HUES64 (cell line): Measurements from ENCODE around the gene CYP27B1.

ENCODE experiments used
- H3K27ac ChIP-seq: 2 replicates; pipeline ENCODE4 v1.7.0; 2013; ENCODE audit warnings: low read depth, low read length, inconsistent platforms
- H3K27me3 ChIP-seq: 2 replicates; pipeline ENCODE4 v1.6.1; 2013; ENCODE audit warnings: mild to moderate bottlenecking, low read length; ENCODE audit not compliant: insufficient read depth
- H3K36me3 ChIP-seq: 2 replicates; pipeline ENCODE4 v1.6.1; 2013; ENCODE audit warnings: mild to moderate bottlenecking, low read length; ENCODE audit not compliant: insufficient read depth
- H3K4me1 ChIP-seq: 2 replicates; pipeline ENCODE4 v1.6.1; 2013; ENCODE audit warnings: mild to moderate bottlenecking, low read length, moderate library complexity; ENCODE audit not compliant: insufficient read depth
- H3K4me3 ChIP-seq: 2 replicates; pipeline ENCODE4 v1.5.1; 2013; ENCODE audit warnings: mild to moderate bottlenecking, low read length, moderate library complexity
- H3K9ac ChIP-seq: 2 replicates; pipeline ENCODE4 v1.6.1; 2013; ENCODE audit warnings: mild to moderate bottlenecking, low read depth, low read length
- H3K9me3 ChIP-seq: 2 replicates; pipeline ENCODE4 v1.6.1; 2013; ENCODE audit warnings: low read depth, low read length; ENCODE audit not compliant: insufficient read depth
- WGBS: fragments of 150-250, 120-280 bp; methylation state at CpG from one replicate; pipeline ENCODE4 v1.1.7; 2013; ENCODE audit warnings: missing lambda C conversion rate; 5-methylcytosine and 5-hydroxymethylcytosine counted together

Gene CYP27B1

DNA sequence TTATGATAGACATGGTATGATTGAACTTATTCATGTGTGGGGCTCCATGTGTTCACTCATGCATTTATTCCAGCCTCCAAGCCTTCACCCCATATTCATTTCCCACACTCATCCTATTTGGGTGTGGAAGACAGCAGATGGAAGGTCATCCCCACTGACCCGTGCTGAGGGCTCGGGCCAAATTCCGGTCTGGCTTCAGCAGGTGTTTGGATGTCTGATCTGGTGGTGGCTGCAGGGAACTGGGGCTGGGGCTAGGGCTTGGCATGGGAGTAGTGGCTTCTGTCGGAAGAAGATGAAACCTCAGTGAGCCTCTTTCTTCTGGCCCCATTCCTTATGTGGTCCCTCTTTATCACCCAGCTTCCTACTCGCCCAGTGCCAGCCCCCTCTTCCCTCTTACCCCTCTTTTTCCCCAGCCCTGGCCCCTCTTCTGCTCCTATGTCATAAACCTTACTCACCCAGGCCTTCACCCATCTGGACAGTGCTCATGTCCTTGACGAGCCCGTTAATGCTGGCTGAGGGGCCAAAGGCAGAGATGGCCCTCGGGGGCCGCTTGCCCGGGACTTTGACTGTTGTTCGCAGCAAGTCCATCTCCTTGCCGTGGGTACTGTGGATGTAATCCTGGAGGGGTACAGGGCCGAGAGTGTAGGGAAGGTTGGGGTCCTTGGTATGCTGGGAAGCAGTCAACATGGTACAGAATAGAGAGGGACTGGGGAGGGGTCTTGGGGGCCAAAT lies 36.4 kb downstream of the CYP27B1 start:
- Histone ChIP-seq H3K9ac (no peak overlapping the region), H3K27me3 (peaks cover 98% of the 10 kb centered on the region), H3K36me3 (no peaks in the 10 kb centered on the region), H3K4me3 (no peak overlapping the region), H3K4me1 (no peaks in the 10 kb centered on the region), H3K9me3 (no peaks in the 10 kb centered on the region), H3K27ac (no peak overlapping the region)
- WGBS = 75% methylated on average over 13 of the region's 13 CpGs

DNA sequence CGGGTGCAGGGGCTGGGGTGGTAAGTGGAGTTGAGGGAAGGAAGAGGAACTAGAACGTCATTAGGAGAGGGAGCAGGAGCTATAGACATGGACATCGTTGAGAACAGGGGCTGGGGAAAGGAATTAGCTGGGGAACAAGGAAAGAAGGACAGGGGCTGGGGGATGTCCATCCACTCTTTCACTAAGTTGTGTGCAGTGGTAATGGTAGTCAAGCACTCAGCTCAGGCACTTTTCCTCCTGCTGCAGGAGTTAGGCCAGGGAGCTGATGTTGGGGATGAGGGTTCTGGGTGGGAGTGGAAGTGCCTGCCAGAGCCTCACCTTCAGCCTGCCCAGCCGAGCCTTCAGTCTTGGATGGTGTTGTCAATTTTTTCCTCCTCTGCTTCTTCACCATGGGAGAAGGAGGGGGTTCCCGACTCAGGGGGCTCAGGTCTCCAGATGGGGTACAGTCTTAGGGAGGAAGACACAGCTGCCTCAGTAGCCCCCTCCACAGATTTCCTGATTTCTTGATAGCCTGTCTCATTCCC lies 37.5 kb downstream of the CYP27B1 start:
- no peaks in the 10 kb centered on the region for H3K4me1 ChIP-seq
- no peaks in the 10 kb centered on the region for H3K36me3 ChIP-seq
- H3K27me3 ChIP-seq = peaks cover 97% of the 10 kb centered on the region
- no peak overlapping the region for H3K4me3 ChIP-seq
- H3K9ac ChIP-seq = no peak overlapping the region
- H3K9me3 ChIP-seq = no peaks in the 10 kb centered on the region
- WGBS = 47% methylated on average over 4 of the region's 5 CpGs
- H3K27ac ChIP-seq = no peak overlapping the region

DNA sequence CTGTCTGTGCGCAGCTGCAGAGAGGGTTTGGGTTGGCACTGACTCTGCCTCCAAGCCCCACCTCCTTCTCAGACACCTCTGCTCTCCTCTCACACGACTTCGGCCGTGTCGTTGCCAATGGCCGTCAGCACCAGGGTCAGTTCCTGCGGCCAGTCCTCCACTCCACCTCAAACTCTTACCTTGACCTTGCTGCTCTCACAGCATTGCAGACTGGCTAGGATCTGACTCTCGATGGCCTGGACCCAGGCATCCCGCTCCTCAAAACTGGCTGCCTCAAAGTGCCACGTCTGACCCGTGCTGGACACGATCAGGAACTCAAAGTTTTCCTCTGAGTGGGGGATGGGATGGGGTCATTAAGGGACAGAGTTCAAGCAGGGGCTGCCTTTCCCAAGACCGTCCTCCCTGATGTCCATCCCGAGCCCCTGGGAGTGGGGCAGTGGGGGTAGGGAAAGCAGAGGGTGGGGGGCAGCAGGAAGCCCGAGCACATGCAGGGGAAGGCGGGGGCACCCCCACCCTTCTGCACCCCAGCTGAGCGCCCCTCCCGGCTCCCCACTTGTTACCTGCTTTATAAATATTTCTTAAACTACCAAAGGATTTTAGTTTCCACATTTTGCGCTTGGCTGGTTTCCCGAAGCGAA lies 39.0 kb downstream of the CYP27B1 start:
- WGBS = 36% methylated on average over 21 of the region's 21 CpGs
- H3K36me3 ChIP-seq = no peaks in the 10 kb centered on the region
- H3K27me3 ChIP-seq = peaks cover 97% of the 10 kb centered on the region
- H3K9ac ChIP-seq = no peak overlapping the region
- H3K27ac ChIP-seq = no peak overlapping the region
- H3K4me3 ChIP-seq = peak overlapping the region; percentile 55
- no peaks in the 10 kb centered on the region for H3K9me3 ChIP-seq
- H3K4me1 ChIP-seq = no peaks in the 10 kb centered on the region

DNA sequence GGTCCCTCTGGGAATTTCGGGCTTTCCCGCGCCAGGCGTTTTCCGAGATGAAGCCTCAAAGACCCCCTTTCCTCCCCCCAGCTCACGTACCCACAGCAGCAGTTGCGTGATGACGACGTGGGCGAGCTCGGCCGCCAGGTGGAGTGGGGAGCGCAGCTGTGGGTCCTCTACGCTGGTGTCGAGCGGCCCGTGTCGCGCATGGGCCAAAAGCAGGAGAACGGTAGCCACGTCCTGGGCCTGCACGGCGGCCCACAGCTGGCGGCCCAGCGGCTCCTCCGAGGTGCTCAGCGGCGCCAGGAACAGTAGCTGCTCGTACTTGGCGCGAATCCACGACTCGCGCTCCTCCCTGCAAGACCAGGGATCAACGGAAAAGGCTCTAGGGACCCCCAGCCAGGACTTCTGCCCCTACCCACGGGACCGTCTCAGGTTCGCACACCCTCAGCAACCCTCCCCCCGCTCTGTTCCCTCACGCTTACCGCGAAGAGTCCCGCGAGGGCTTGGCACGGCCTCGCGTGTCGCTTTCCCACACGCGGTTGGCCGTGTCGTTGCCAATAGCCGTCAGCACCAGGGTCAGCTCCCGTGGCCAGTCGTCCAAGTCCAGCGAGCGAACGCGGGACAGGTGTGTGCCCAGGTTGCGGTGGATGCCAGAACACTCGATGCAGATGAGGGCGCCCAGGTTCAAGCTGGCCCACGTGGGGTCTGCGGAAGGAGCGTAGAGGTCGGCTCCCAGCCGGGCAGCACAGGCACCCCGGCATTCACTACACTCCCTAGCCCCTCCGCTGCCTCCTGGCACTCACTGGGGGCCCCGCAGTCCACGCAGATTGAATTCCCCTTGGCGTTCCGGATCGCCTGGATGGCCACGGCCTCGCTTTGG lies 39.8 kb downstream of the CYP27B1 start:
- H3K9ac ChIP-seq = no peak overlapping the region
- no peaks in the 10 kb centered on the region for H3K4me1 ChIP-seq
- no peaks in the 10 kb centered on the region for H3K9me3 ChIP-seq
- H3K27me3 ChIP-seq = peaks cover 92% of the 10 kb centered on the region
- peak overlapping the region; percentile 55 for H3K4me3 ChIP-seq
- WGBS = 12% methylated on average over 76 of the region's 76 CpGs
- H3K36me3 ChIP-seq = no peaks in the 10 kb centered on the region
- H3K27ac ChIP-seq = no peak overlapping the region

DNA sequence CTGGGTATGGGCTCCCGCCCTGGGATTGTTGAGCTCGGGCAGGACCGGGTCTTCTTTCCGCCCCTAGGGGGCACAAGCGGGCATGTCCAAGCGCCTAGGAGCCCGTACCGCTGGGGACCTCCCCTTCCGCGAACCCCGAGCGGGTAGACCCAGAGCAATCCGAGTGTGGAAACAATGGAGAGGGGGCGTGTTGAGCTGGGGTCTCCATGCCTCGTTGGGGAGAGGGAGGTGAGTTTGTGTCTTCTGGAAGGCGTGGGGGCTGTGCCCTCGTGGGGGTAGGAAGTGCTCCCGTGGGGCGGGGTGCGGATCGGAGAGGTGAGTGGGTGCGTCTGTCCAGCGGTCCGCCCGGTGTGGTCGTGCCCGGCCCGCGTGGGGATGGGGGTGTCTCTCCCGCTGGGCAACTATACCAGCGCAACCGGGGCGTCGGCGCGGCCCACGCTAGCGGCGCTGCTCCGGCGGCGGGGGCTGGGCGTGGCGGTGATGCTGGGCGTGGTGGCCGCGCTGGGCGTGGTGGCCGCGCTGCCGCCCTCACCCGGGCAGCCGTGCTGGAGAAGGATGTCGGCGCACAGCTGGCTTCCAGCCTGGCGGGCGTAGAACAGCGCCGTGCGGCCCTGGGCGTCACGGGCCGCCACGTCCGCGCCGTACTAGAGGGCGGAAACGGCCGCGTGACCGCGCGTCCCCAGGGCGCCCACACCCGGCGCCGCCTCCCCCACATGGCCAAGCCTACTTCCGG lies 40.6 kb downstream of the CYP27B1 start:
- peak overlapping the region; percentile 55 for H3K4me3 ChIP-seq
- 3% methylated on average over 79 of the region's 79 CpGs for WGBS
- H3K9ac ChIP-seq = no peak overlapping the region
- H3K36me3 ChIP-seq = 0 out of 2 replicates have a peak, but pooled peaks cover 3% of the 10 kb centered on the region
- H3K9me3 ChIP-seq = no peaks in the 10 kb centered on the region
- peaks cover 84% of the 10 kb centered on the region for H3K27me3 ChIP-seq
- H3K27ac ChIP-seq = no peak overlapping the region
- no peaks in the 10 kb centered on the region for H3K4me1 ChIP-seq

DNA sequence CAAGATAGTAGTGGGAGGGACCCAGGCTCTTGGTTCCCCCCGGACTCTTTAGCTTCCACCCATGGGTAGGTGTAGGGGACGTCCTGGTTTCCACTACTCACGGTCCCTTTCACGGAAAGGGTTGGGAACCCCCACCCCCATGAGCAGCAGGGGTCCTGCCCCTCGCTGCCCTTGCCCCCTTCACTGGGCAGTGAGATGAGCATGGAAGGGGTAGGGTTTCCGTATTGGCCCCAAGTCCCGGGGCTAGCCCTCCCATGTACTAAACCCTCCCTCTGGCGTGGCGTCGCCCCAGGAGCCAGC lies 41.1 kb downstream of the CYP27B1 start:
- H3K9ac ChIP-seq = no peak overlapping the region
- H3K36me3 ChIP-seq = 0 out of 2 replicates have a peak, but pooled peaks cover 6% of the 10 kb centered on the region
- WGBS = 8% methylated on average over 8 of the region's 10 CpGs
- no peaks in the 10 kb centered on the region for H3K9me3 ChIP-seq
- H3K27ac ChIP-seq = no peak overlapping the region
- H3K4me3 ChIP-seq = peak overlapping the region; percentile 55
- no peaks in the 10 kb centered on the region for H3K4me1 ChIP-seq
- peaks cover 78% of the 10 kb centered on the region for H3K27me3 ChIP-seq

DNA sequence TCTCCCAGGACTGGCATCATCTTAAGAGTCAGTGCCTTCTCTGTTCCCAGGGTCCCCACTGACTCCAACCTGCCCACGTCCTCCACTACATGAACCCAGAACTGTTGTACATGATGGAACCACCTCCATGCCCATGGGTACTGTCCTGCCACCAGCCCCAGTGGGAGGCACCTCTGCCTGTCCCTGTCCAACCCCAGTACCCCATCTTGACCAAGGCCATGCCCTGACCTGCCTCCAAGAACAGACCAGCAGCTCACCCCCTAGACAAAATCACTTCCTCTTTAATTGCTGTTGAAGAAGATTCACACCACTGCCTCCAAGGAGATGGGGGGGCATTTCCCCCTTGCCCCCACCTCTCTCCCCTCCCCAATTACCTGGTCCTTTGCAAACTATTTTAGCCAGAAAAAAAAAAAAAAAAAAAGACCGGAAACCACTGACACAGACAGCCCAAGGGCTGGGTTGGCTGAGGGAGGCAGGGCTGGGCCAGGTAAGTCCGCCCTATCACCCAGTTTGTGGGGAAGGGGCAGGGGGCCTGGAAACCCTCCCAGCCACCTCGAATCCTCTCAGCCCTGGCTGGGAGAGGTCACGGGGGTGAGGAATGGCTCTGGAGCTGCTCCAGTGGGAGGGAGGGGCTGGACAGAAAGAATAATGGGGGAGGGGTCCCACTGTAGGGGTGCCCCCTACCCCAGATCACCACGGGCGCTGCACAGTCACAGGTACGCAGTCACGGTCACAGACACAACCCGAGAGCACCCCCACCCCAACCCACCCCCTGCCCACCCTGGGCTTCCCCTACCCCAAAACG lies 41.7 kb downstream of the CYP27B1 start:
- Histone ChIP-seq H3K4me1 (no peaks in the 10 kb centered on the region), H3K27me3 (peaks cover 72% of the 10 kb centered on the region), H3K4me3 (no peak overlapping the region), H3K9me3 (no peaks in the 10 kb centered on the region), H3K9ac (no peak overlapping the region), H3K27ac (no peak overlapping the region), H3K36me3 (0 out of 2 replicates have a peak, but pooled peaks cover 9% of the 10 kb centered on the region)
- WGBS = 65% methylated on average over 10 of the region's 11 CpGs

DNA sequence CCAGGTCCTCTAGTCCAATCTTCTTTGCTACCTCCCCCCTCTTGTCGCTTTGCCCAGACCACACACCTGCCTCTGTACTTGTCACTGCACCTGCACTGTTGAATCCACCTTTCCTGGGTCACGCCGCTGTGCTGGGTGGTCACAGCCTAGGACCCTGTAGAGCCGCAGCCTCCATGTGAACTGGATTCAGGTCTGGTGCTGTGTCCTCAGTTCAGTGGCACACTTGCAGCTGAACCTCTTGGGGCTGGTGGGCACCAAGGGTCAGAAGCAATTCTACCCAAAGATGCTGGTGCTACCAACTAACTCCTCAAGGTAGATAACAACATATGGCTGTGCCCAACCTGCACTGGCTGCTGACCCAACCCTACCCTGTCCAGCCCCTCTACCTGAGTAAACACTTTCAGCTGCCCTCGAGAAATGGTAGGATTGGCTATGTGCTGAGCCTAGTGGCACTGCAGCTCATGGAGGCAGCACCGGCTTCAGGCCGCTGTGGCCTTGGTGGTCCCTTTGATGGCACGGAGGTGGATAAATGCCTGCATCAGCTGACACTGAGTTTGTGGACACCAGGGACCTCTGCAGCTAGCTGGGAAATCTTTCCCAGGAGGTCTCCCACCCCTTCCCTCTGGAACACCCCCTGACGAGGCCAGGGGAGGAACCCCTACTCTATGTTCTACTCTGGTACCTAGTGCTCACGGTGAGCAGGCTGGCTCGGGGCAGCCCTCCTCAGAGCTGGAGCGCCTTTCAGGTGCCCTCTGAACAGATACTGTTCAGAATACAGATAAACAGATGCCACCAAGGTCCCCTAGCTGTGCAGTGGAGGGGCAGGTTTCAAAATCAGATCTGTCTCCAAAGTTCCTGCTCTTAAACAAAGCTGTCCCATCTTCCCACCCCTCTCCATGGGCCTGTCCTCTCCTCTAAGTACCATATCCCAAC lies 42.6 kb downstream of the CYP27B1 start:
- Histone ChIP-seq H3K9me3 (no peaks in the 10 kb centered on the region), H3K4me1 (no peaks in the 10 kb centered on the region), H3K4me3 (no peak overlapping the region), H3K36me3 (peaks cover 16% of the 10 kb centered on the region), H3K27ac (no peak overlapping the region), H3K27me3 (peaks cover 63% of the 10 kb centered on the region), H3K9ac (no peak overlapping the region)
- WGBS = 81% methylated on average over 12 of the region's 12 CpGs

DNA sequence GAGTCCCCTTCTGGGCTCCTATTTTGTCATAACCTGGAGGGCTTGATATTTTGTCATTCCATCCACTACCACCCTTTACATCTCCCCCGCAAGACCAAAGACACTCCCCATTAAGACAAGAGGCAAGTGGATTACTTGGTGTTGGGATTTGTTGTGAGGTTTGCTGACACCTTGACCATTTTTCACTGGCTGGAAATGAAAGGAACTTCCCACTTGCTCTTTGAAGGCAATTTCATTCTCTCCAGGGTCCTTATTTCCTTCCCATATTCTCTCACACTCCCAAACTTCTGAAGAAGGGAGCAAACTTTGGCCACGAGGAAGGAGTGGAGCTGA lies 43.3 kb downstream of the CYP27B1 start:
- no peaks in the 10 kb centered on the region for H3K9me3 ChIP-seq
- H3K27me3 ChIP-seq = peaks cover 58% of the 10 kb centered on the region
- H3K4me3 ChIP-seq = no peak overlapping the region
- no peaks in the 10 kb centered on the region for H3K4me1 ChIP-seq
- WGBS = no CpG with 5 or more reads among the region's 2 CpGs
- H3K9ac ChIP-seq = no peak overlapping the region
- no peak overlapping the region for H3K27ac ChIP-seq
- H3K36me3 ChIP-seq = peaks cover 23% of the 10 kb centered on the region
